Measurements from ENCODE around the gene LSM7. TPM values are rescaled to one million over a fixed set of nuclear protein-coding genes. Genes with fewer than 3 reads are reported as not detected.

The LSM7 gene
- total RNA-seq, 1 donor from 2014 or later: 144 TPM

DNA sequence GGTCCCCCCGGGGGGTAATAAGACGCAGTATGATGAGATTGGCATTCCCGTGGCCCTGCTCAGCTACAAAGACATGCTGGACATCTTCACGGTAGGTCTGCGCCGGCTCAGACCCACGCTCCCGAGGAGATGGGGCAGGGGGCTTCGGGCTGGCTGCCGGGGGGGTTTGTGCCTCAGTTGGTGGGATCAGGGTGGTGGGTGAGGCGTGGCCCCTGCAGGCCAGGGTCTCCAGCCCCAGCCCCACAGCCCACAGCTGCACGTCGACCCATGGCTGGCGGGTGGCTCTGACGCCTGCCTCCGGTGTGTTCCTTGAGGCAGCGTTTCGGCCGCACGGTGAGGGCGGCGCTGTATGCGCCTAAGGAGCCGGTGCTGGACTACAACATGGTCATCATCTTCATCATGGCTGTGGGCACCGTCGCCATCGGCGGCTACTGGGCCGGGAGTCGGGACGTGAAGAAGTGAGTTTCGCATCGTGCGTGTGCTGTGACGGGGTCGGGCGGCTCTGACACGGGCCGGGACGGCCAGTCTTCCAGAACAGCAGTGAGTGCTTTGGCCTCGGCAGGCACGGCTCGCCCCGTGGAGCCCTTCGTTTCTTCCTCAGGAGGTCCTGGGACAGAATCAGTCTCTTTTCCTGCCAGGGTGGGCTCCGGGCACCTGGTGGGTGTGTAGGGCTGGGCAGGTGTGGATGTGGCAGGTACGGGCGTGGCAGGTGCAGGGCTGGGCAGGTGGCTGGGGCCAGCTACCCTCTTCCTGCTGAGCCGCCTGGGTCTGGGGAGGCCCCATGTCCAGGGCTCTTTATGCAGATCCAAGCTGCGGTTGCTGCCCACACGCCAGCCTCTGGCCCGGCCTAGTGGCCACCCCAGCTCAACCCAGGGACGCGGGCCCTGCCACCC lies 10.6 kb upstream of the LSM7 start:
- DNase-seq (ENCODE audit: low read depth, low spot score): no peak

DNA sequence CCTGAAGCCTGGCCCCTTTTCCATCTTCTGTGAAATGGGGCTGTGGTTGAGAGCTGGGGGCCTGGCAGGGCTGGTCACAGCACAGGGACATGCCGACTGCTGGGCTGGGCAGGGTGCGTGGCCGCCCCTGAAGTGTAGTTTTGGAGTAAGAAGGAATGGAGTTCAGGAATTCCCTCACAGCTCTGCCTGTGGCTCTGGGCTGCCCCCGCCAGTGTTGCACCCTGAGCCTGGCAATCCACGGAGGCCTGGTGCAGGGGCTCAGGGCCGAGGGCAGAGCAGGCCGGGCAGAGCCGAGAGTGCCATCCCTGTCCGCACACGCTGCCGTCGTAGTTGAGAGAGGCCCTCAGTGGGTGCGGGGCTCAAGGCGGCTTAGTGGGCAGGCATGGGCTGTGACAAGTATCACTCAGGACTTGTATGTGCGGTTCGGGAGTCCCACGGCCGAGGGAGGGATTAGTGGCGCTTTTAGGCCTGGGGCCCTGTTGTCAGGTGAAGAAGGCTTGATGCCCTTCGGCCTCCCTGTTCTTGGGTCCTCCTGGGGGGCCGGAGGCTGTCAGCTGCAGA lies 9.7 kb upstream of the LSM7 start:
- DNase-seq (ENCODE audit: low read depth, low spot score): no peak

DNA sequence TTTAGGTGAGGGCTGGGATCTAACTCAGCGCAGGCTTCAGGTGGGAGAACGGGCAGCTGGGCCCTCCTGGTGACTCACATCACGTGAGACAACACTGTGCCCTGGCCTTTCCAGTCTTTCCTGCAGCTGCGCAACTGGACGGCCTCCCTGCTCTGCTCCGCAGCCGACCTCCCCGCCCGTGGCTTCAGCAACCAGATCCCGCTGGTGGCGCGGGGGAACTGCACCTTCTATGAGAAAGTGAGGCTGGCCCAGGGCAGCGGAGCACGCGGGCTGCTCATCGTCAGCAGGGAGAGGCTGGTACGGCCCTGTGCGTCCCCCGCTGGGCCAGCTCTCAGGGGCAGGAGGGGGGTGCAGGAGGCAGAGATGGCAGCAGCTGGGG lies 8.9 kb upstream of the LSM7 start:
- no peak for DNase-seq (ENCODE audit: low read depth, low spot score)

DNA sequence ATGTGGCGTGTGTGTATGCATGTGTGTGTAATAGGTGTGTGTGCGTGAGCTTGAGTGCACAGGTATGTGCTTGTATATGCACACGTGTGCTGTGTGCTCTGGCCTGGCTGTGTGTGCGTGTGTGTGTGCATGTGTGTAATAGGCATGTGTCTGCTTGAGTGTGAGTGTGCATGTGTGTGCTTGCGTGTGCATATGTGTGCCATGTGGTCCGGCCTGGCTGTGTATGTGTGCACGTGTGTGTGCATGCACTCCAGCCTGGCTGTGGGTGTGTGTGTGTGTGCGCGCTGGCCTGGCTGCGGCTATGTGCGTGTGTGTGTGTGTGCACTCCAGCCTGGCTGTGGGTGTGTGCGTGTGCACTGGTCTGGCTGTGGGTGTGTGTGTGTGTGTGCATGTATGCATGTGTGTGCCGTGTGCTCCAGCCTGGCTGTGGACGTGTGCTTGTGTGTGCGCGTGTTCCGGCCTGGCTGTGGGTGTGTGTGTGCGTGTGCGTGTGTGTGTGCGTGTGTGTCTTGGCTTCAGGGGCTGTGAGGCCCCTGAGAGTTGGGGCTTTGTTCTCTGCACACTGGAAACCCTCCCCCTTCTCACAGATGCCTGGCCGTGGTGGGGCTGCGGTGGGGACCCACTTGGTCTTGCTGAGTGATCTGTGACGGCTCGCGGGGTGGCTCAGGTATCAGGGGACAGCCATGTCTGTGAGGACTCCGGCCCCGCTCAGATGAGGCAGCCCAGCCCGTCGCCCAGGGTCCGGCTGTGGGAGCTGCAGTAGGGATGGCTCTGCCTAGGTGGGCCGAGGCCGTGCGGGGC lies 8.3 kb upstream of the LSM7 start:
- no peak for DNase-seq (ENCODE audit: low read depth, low spot score)

DNA sequence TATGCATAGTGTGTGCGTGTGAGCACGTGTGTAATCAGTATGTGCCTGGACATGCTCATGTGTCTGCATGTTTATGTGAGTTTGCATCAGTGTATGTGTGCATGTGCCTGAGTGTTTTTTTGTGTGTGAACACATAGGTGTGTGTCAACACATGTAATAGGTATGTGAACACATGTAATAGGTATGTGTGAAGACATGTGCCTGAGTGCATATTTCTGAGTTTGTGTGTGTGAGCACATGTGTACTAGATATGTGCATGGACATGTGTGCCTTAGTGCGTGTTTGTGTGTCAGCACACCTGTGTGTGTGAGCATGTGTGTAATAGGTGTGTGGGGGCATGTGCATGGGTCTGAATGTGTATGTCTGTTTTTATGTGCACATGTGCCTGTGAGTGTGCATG lies 7.5 kb upstream of the LSM7 start:
- DNase-seq (ENCODE audit: low read depth, low spot score): no peak

DNA sequence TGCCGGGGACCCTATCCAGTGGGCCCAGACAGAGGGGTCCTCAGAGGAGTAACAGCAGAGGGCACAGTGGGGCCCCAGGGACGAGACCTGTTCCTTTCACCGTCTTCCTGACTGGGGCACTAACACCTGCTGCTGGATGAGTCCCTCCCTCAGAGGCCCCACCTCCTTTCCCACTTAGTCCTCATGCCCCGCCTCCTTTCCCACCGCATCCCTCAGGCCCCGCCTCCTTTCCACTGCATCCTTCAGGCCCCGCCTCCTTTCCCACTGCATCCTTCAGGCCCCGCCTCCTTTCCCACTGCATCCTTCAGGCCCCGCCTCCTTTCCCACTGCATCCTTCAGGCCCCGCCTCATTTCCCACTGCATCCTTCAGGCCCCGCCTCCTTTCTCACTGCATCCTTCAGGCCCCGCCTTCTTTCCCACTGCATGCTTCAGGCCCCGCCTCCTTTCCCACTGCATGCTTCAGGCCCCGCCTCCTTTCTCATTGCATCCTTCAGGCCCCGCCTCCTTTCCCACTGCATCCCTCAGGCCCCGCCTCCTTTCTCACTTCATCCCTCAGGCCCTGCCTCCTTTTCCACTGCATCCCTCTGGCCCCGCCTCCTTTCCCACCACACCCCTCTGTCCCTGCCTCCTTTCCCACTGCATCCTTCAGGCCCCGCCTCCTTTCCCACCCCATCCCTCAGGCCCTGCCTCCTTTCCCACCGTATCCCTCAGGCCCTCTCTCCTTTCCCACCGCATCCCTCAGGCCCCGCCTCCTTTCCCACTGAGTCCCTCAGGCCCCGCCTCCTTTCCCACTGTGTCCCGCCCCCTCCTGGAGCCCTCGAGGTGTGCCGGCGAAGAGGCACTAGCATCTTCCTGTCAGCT lies 6.8 kb upstream of the LSM7 start:
- DNase-seq (ENCODE audit: low read depth, low spot score): no peak

DNA sequence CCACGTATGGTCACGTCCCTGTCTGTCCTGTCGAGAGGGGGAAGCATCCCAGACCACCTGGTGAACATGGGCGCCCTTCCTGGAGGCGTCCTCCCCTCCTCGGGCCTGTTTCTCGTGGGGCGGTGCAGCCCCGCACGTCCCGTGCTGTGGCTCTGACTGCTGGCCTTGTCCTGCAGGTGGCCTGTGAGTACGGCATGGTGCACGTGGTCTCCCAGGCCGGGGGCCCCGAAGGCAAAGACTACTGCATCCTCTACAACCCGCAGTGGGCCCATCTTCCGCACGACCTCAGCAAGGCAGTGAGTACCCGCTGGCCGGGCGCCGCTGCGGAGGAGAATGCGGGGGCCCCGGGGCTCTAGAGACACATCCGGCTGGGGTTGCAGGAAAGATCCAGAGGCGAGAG lies 6.0 kb upstream of the LSM7 start:
- DNase-seq (ENCODE audit: low read depth, low spot score): no peak

DNA sequence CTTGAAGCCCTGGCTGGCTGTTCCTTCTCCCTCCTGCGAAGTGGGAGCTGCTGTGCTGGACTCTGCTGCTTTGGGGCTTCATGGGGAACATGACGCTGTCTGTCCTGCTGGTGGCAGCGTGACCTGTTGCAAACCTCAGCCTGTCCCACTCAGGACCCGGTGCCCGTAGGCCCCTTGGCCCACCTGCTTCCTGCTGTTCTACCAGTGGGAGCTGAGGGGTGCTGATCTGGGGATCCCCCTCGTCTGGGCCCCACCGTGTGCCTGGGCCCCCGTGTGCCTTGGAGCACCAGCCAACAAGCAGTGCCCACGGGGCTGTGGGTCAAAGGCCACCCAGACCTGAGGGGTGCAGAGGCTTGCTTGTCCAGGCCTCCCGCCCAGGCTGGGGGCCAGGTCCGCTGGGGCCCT lies 5.4 kb upstream of the LSM7 start:
- DNase-seq (ENCODE audit: low read depth, low spot score): no peak

DNA sequence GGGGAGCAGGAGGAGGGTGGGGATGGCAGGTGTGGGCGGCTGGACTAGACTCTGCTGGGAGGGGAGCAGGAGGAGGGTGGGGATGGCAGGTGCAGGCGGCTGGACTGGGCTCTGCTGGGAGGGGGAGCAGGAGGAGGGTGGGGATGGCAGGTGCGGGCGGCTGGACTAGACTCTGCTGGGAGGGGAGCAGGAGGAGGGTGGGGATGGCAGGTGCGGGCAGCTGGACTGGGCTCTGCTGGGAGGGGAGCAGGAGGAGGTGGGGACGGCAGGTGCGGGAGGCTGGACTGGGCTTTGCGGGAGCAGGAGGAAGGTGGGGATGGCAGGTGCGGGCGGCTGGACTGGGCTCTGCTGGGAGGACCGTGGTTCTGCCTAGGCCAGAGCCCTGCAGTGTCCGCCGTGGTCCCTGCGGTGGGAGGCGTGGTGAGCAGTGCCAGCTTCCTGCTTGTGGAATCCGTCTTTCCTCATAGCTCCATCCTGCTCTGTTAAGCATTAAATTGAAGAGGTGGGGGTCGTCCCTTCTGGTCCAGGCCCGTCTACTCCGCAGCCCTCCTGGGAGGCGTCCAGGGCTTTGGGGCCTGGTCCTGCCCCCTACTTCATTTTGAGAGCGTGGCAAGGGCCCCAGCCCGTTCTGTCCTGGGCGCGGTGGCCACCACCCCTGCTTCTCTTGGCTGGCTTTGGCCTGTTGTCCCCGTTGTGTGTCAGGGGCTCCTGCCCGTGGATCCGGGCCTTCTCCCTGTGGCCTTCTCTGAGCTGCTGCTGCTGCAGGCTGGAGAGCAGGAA lies 4.8 kb upstream of the LSM7 start:
- DNase-seq (ENCODE audit: low read depth, low spot score): no peak

DNA sequence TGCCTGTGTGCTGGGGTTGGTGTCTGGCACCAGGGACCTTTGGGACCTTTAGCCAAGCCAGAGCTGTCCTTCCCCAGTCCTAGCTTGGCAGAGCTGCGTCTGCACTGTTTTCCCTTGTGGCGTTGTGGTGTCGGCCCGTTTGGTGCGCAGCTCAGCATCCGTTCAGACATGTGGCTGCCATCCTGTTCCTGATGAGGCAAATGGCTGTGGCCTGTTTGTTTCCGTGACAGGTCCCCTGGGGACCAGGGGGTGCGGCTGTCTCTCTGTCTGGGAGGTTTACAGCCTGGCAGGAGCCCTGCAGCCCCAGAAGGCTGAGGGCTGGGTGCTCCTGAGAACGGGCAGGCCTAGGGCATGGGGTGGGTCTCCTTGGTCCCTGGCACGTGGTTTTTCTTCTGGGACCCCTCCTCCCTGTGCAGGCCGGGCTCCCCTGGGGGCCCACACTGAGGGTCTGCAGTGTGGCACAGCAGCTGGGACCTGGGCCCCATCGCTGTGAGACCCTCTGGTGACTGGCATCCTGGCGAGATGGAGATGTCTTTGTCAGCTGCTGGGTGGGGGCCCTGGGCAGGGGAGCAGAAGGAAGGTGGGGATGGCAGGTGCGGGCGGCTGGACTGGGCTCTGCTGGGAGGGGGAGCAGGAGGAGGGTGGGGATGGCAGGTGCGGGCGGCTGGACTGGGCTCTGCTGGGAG lies 4.1 kb upstream of the LSM7 start:
- DNase-seq (ENCODE audit: low read depth, low spot score): no peak

DNA sequence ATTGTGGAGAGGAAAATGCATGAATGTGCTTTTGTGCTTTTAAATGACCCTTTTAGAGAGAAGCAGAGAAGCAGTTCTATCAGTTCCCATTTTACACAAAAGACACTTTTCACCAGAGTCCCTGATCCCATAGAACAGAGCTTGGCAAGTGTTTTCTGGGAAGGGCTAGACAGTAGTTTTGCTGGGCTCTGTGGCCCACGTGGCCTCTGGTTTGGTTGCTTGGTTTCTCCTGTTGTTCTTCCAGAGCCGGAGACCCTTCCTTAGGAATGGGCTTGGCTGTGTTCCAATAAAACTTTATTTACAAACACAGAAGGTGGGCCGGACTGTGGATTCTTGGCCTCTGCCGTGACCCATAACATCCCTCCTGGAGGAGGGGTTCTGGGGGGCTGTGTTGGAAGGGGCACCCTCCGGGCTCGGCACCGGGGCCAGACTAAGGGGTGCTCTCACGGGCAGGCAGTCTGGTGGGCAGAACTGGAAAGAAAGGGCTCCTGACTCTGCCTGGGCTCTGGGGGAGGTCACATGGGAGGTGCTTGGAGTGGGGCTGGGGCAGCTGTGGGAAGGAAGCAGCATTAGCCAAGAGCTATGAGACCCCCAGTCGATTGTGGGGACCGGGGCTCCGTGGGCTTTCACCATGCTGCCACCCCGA lies 3.3 kb upstream of the LSM7 start:
- no peak for DNase-seq (ENCODE audit: low read depth, low spot score)

DNA sequence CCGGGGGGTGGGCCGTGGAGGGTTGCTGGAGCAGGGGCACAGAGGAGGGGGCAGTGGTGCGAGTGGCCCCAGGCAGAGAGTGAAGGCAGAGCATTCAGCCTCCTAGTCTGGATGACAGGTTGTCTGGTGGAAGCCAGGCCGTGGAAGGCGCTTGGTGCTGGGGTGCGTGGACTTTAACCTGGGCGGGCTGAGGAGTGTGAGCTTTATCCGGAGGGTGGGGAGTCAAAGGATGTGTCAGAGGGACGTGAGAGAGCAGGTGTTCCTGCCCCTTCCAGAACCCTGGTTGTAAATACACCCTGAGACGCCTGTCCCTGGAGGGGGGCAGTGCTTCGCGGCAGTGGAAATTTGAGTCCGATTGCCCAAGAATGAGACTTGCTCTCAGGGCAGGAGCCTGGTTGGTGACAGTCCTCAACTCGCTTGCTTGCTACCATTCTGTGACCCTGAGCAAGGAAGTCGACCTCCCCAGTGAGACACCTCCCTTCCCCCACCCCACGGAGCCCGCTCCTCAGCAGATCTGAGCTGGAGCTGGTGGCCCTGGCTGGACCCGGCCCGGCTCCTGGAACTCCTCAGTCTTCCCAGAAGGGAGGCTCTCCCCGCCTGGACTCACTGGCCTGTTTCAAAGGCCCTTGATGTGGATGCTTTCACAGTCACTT lies 2.4 kb upstream of the LSM7 start:
- no peak for DNase-seq (ENCODE audit: low read depth, low spot score)

DNA sequence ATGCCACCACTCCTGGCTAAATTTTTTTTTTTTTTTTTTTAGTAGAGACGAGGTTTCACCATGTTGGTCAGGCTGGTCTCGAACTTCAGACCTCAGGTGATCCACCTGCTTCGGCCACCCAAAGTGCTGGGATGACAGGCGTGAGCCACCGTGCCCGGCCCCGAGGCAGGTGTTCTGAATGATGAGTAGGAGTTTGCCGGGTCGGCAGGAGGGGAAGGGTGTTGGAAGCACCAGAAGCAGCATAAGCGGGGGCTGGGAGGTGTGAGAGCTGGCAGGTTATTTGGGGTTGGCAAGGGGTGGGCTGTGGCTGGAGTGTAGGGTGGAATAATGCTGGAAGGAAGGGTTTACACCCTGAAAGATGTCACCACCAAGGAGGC lies 1.9 kb upstream of the LSM7 start:
- DNase-seq (ENCODE audit: low read depth, low spot score): no peak

DNA sequence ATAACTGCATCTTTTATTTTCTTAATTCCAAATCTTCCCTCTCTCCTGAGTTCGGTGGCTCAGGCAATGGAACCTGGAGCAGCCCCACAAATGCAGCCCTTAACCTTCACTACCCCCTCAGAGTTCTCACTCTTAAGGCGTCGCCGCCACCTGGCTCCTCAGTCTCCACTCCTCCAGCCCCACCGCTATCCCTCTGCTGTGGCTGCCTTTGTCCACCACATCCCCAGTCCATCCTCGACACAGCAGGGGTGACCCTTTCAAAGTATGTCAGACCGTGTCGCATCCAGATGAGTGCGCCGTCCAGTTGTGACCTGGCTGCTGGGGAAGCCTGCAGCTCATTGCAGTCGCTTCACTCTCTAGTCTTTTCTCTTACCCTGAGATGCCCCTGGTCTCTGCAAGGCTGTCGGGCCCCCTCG lies 1.1 kb upstream of the LSM7 start:
- no peak for DNase-seq (ENCODE audit: low read depth, low spot score)

DNA sequence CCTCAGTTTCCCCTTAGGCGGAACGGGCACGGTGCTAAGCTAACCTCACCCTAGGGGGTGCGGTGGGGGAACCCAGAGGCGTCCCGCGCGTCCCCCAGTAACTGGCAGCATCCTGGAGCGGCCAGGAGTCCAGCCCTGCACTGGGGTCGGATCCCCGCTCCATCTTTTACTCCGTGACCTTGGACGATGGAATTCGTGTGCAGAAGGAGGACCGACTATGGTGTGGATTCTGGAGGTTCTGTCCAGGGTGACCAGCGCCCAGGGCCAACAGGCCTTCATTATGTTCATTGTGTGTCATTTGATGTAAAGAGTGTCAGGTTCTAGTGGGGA lies 728 bp upstream of the LSM7 start:
- DNase-seq (ENCODE audit: low read depth, low spot score): no peak

DNA sequence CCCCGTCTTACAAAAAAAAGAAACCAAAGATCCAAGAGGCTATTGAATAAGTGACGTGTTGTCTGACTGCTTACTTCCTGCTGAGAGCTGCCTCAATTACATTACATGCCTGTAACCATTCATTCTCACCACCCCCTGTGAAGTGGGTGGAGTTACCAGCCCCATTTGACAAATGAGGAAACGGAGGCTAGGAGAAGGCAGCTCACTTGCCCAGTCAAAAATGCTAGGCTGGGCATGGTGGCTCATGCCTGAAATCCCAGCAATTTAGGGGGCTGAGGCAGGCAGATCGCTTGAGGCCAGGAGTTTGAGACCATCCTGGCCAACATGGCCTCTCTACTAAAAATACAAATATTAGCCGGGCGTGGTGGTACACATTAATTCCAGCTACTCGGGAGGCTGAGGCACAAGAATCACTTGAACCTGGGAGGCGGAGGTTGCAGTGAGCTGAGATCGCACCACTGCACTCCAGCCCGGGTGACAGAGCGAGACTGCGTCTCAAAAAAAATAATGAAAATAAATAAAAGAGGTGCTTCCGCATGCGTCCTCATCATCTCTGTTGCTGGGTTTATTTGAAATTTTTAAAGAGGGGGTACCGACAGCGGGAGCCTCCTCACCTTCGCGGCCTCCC lies 499 bp downstream of the LSM7 start:
- peak; percentile 66 for DNase-seq (ENCODE audit: low read depth, low spot score)

DNA sequence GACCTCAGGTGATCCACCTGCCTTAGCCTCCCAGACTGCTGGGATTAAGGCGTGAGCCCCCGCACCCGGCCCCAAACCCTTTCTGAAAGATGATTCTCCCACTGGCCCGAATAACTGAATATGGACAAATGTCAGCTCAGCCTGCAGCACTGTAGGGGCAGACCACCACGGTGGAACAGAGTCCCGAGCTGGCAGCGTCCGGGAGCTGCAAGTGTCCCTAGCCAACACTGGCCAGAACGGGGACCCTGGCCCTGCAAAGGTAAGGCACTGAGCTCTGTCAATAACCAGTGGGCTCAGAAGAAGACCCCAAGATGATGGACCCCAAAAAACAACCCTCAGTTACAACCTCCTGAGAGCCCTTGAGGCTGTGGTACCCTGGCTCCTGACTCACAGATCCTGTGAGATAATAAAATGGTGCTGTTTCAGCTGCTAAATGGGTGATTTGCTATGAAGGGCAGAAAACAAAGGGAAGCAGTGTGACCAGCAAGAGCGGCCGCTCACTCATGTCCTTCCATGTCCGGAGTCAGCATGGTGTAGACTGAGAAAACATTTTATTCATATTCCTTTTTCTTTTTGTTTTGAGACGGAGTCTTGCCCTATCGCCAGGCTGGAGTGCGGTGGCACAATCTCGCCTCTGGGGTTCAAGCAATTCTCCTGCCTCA lies 1.6 kb downstream of the LSM7 start:
- no peak for DNase-seq (ENCODE audit: low read depth, low spot score)
